B cell (primary cell): ENCODE measurements around the gene TAL1. TPM values are rescaled to one million over a fixed set of nuclear protein-coding genes. Genes with fewer than 3 reads are reported as not detected.

Experiments
- ATAC-seq: fragments of 200-7000 bp; cut with Tn5 transposase; one replicate; pipeline ENCODE4 v1.10.0; 2021; ENCODE audit warnings: low read depth, mild to moderate bottlenecking, moderate number of reproducible peaks, moderate library complexity
- CTCF ChIA-PET: fragments of 350-600 bp; sonication (Branson Sonifier 250); formaldehyde crosslinking; loops from one replicate; lab custom pipeline; 2021; ENCODE audit warnings: antibody characterized with exemption, inconsistent platforms; lab: Charles Lee
- POLR2A ChIA-PET: fragments of 350-600 bp; sonication (Branson Sonifier 250); formaldehyde crosslinking; loops from one replicate; lab custom pipeline; 2021; ENCODE audit warnings: antibody characterized with exemption; lab: Charles Lee
- DNase-seq: peaks from one replicate; pipeline ENCODE4 v3.0.0; 2013
- H2AFZ ChIP-seq: 2 replicates; pipeline ENCODE4 v1.6.1; 2012; ENCODE audit warnings: mild to moderate bottlenecking, low read depth, low read length; ENCODE audit not compliant: insufficient read depth, poor library complexity, severe bottlenecking
- H3K27ac ChIP-seq, 2 donors: 1 replicate in 1 of 2; 2 replicates in 1 of 2; pipeline ENCODE4 v1.5.1; 2012 to 2013; ENCODE audit warnings: low read length in 2 of 2, mild to moderate bottlenecking in 2 of 2, moderate library complexity in 1 of 2
- H3K27me3 ChIP-seq, 4 experiments: fragments of 200-600 bp in 1 of 4; sonication (generic) in 1 of 4; replicated peaks in 1 of 4; 1 replicate in 2 of 4; 2 replicates in 2 of 4; pipeline versions ENCODE4 v1.6.1 to v1.7.0; 2013 to 2016; ENCODE audit warnings: low read length in 3 of 4, mild to moderate bottlenecking in 2 of 4, mixed read lengths in 1 of 4, moderate library complexity in 1 of 4; ENCODE audit not compliant: insufficient read depth in 4 of 4, control insufficient read depth in 3 of 4; ENCODE audit errors: control extremely low read depth in 1 of 4
- H3K36me3 ChIP-seq, 2 experiments: replicated peaks in 1 of 2; 1 replicate in 1 of 2; 2 replicates in 1 of 2; pipeline versions ENCODE4 v1.6.1 to v1.7.1; 2013; ENCODE audit warnings: low read length in 1 of 2; ENCODE audit not compliant: insufficient read depth in 2 of 2, control insufficient read depth in 1 of 2; ENCODE audit errors: control extremely low read depth in 1 of 2, extremely low read depth in 1 of 2
- H3K4me1 ChIP-seq, 2 donors: fragments of 200-600 bp in 1 of 2; sonication (generic) in 1 of 2; 1 replicate in 1 of 2; 2 replicates in 1 of 2; pipeline versions ENCODE4 v1.5.1 to v1.6.1; 2013 to 2017; ENCODE audit warnings: low read length in 2 of 2; ENCODE audit not compliant: control insufficient read depth in 2 of 2, insufficient read depth in 2 of 2
- H3K4me2 ChIP-seq: replicated peaks from 2 replicates; pipeline ENCODE3; 2012; ENCODE audit warnings: mild to moderate bottlenecking, low read depth, low read length; ENCODE audit not compliant: poor library complexity, severe bottlenecking
- H3K4me3 ChIP-seq, 5 experiments: fragments of 200-600 bp in 1 of 5; sonication (generic) in 1 of 5; 1 replicate in 3 of 5; 2 replicates in 2 of 5; pipeline versions ENCODE4 v1.5.1 to v1.7.0; 2011 to 2016; ENCODE audit warnings: low read length in 4 of 5, mild to moderate bottlenecking in 4 of 5, low read depth in 2 of 5, control low read depth in 1 of 5, moderate library complexity in 1 of 5; ENCODE audit not compliant: insufficient read depth in 1 of 5; ENCODE audit errors: control extremely low read depth in 1 of 5, extremely low read depth in 1 of 5
- H3K79me2 ChIP-seq: fragments of 200-600 bp; sonication (generic); one replicate; pipeline ENCODE4 v1.6.0; 2016; ENCODE audit warnings: low read length; ENCODE audit not compliant: control insufficient read depth, insufficient read depth
- H3K9ac ChIP-seq: fragments of 200-600 bp; sonication (generic); 2 replicates; pipeline ENCODE4 v1.6.1; 2017; ENCODE audit warnings: mild to moderate bottlenecking, low read length, moderate library complexity
- H3K9me3 ChIP-seq, 3 donors: one replicate each; pipeline versions ENCODE4 v1.6.1 to v1.7.1; 2013; ENCODE audit warnings: low read length in 2 of 3; ENCODE audit not compliant: control insufficient read depth in 2 of 3, insufficient read depth in 1 of 3; ENCODE audit errors: control extremely low read depth in 1 of 3
- H4K20me1 ChIP-seq: 2 replicates; pipeline ENCODE4 v1.6.0; 2012; ENCODE audit warnings: mild to moderate bottlenecking, low read length; ENCODE audit not compliant: insufficient read depth, control insufficient read depth, poor library complexity, severe bottlenecking
- H3K27ac Mint-ChIP-seq: one replicate; pipeline ENCODE4 v1.8.0; 2021; ENCODE audit warnings: mixed read lengths
- H3K27me3 Mint-ChIP-seq: one replicate; pipeline ENCODE4 v1.8.0; 2021; ENCODE audit warnings: mixed read lengths
- H3K4me1 Mint-ChIP-seq: one replicate; pipeline ENCODE4 v1.8.0; 2021; ENCODE audit warnings: mixed read lengths
- H3K4me3 Mint-ChIP-seq: one replicate; pipeline ENCODE4 v1.8.0; 2021; ENCODE audit warnings: mixed read lengths
- H3K9me3 Mint-ChIP-seq: one replicate; pipeline ENCODE4 v1.8.0; 2022; ENCODE audit warnings: mixed read lengths; ENCODE audit not compliant: insufficient read depth
- CTCF ChIP-seq: fragments of 200-600 bp; IDR thresholded peaks from one replicate; pipeline ENCODE4 v1.8.0; 2022; ENCODE audit warnings: antibody characterized with exemption, mild to moderate bottlenecking
- EZH2 ChIP-seq: IDR thresholded peaks from 2 replicates; pipeline ENCODE4 v1.6.1; 2012; ENCODE audit warnings: borderline replicate concordance, low read depth, mild to moderate bottlenecking, moderate library complexity, low read length; ENCODE audit not compliant: insufficient read depth, poor library complexity, severe bottlenecking
- WGBS: methylation state at CpG from one replicate; pipeline ENCODE4 v1.1.5; 2013; ENCODE audit warnings: missing lambda C conversion rate; ENCODE audit not compliant: insufficient coverage; 5-methylcytosine and 5-hydroxymethylcytosine counted together
- intact Hi-C: fragments of 100-400 bp; cut with micrococcal nuclease; formaldehyde crosslinking; loops from one replicate; pipeline ENCODE4 v1.10.0; 2022
- polyA plus RNA-seq: library from polyadenylated mRNA; depleted of rRNA; stranded (reverse); fragments of >200 nt; gene quantifications from 2 replicates; pipeline ENCODE4 v1.2.3, GENCODE V29; 2012
- total RNA-seq, 2 donors: library from RNA; stranded (reverse); fragments of 120-200 nt in 1 of 2; gene quantifications; 1 replicate in 1 of 2; 2 replicates in 1 of 2; pipeline versions ENCODE4 v1.2.3 to v1.2.4, GENCODE V29; 2013 to 2022

TAL1 gene
- total and polyA plus RNA-seq, 2 donors (not counting 1 experiment from before 2014, with no cell fraction given), result not detected

GRCh38 chr1:47191940-47192457 lies 40.0 kb downstream of the TAL1 start:
- no peaks in the 10 kb centered on the region for H3K79me2 ChIP-seq
- no peaks in the 10 kb centered on the region for H3K27me3 ChIP-seq
- ChIA-PET CTCF (interaction anchor here (0.5 to 5.7 kb wide), 17 partner anchors 8 to 536 kb away, joined by 3 to 37 read pairs (median 7); partner anchors contain the start of gene FOXD2), POLR2A (no interaction called here)
- Mint-ChIP-seq H3K9me3 (no peaks in the 10 kb centered on the region), H3K4me1 (no peaks in the 10 kb centered on the region), H3K27me3 (peaks cover 10% of the 10 kb centered on the region), H3K27ac (no peak overlapping the region), H3K4me3 (no peak overlapping the region)
- no peak overlapping the region for H3K27ac ChIP-seq
- H3K4me3 ChIP-seq, result no peak overlapping the region
- ATAC-seq (no peak), DNase-seq (no peak)
- TF ChIP-seq EZH2 (no peak), CTCF (no peak)
- H2AFZ ChIP-seq, result no peak overlapping the region
- H3K9ac ChIP-seq, result no peak overlapping the region
- intact Hi-C loops, result loop anchor here (5.0 kb wide), 1 partner anchor 70 kb away; no protein-coding TSS in a partner anchor
- H3K36me3 ChIP-seq, result no peaks in the 10 kb centered on the region
- H3K9me3 ChIP-seq, result no peaks in the 10 kb centered on the region
- no peaks in the 10 kb centered on the region for H3K4me1 ChIP-seq
- 85% methylated on average over 1 of the region's 4 CpGs for WGBS
- no peak overlapping the region for H3K4me2 ChIP-seq
- H4K20me1 ChIP-seq, result no peaks in the 10 kb centered on the region

- Histone ChIP-seq H3K4me3 (no peak overlapping the region), H3K27ac (no peak overlapping the region), H3K9ac (no peak overlapping the region), H4K20me1 (no peaks in the 10 kb centered on the region), H3K27me3 (no peaks in the 10 kb centered on the region), H3K36me3 (no peaks in the 10 kb centered on the region), H2AFZ (no peak overlapping the region), H3K4me2 (no peak overlapping the region), H3K4me1 (no peaks in the 10 kb centered on the region), H3K79me2 (no peaks in the 10 kb centered on the region), H3K9me3 (no peaks in the 10 kb centered on the region)
- Mint-ChIP-seq H3K9me3 (no peaks in the 10 kb centered on the region), H3K4me3 (no peak overlapping the region), H3K27ac (no peak overlapping the region), H3K27me3 (peaks cover 8% of the 10 kb centered on the region), H3K4me1 (no peaks in the 10 kb centered on the region)
- intact Hi-C loops, result loop anchor here (5.0 kb wide), 1 partner anchor 71 kb away; no protein-coding TSS in a partner anchor
- POLR2A ChIA-PET, result no interaction called here
- no peak for ATAC-seq
- CTCF ChIA-PET, result interaction anchor here (1.8 to 5.7 kb wide), 2 partner anchors 13 to 519 kb away, joined by 6 to 36 read pairs; no protein-coding TSS in a partner anchor
- DNase-seq, result no peak
- TF ChIP-seq CTCF, result no peak
- no peak for TF ChIP-seq EZH2
- WGBS, result 96% methylated on average over 5 of the region's 6 CpGs
Measured at GRCh38 chr1:47190857-47191256, 41.2 kb downstream of the TAL1 start.
